Uterus (tissue), 4 donors: ENCODE results near the gene JADE2. TPM values are rescaled to one million over a fixed set of nuclear protein-coding genes. Genes with fewer than 3 reads are reported as not detected.

Experiments
- DNase-seq, 2 donors: peaks; one replicate each; pipeline ENCODE4 v3.0.0-alpha.2; 2019 to 2020
- H3K27ac ChIP-seq, 2 donors: fragments of 200-600 bp; sonication (generic); 1 replicate in 1 of 2; 2 replicates in 1 of 2; pipeline ENCODE4 v1.5.1; 2016 to 2018
- H3K27me3 ChIP-seq, 2 donors: fragments of 200-600 bp; sonication (generic); one replicate each; pipeline ENCODE4 v1.5.1; 2018 to 2019; ENCODE audit warnings: control low read depth in 1 of 2
- H3K36me3 ChIP-seq, 2 donors: fragments of 200-600 bp; sonication (generic); one replicate each; pipeline ENCODE4 v1.5.1; 2019; ENCODE audit warnings: control low read depth in 1 of 2
- H3K4me1 ChIP-seq, 2 donors: fragments of 200-600 bp; sonication (generic); one replicate each; pipeline ENCODE4 v1.5.1; 2018 to 2019; ENCODE audit warnings: control low read depth in 1 of 2
- H3K4me3 ChIP-seq, 2 donors: fragments of 200-600 bp; sonication (generic); 1 replicate in 1 of 2; 2 replicates in 1 of 2; pipeline ENCODE4 v1.5.1; 2018 to 2019; ENCODE audit warnings: mild to moderate bottlenecking in 1 of 2
- H3K9me3 ChIP-seq, 2 donors: fragments of 200-600 bp; sonication (generic); one replicate each; pipeline ENCODE4 v1.5.1; 2019; ENCODE audit warnings: control low read depth in 1 of 2
- CTCF ChIP-seq, 4 experiments: fragments of 200-600 bp in 2 of 4; fragments of 450-650 bp in 2 of 4; sonication (generic) in 2 of 4; IDR thresholded peaks; one replicate each; pipeline ENCODE4 v1.5.1; 2016 to 2019; ENCODE audit warnings: antibody characterized with exemption in 4 of 4, mild to moderate bottlenecking in 2 of 4, moderate library complexity in 1 of 4
- POLR2A ChIP-seq, 2 donors: fragments of 450-650 bp; IDR thresholded peaks; one replicate each; pipeline ENCODE4 v1.6.1; 2016; ENCODE audit warnings: antibody characterized with exemption in 2 of 2, mild to moderate bottlenecking in 1 of 2, moderate library complexity in 1 of 2
- intact Hi-C: fragments of 100-400 bp; cut with DNase I; formaldehyde crosslinking; loops from one replicate; pipeline ENCODE4 v1.15.1; 2023; ENCODE audit warnings: low total_unique reads
- total RNA-seq, 4 donors: library from RNA; depleted of rRNA in 3 of 4; stranded (reverse); fragments of >200 nt in 3 of 4; gene quantifications; one replicate each; pipeline versions ENCODE4 v1.1.0 to v1.2.4, GENCODE V29; 2014 to 2023
- donor health status: DM: yes; HTN: yes; CAD: no.

The JADE2 gene
- 10 to 100 TPM; 15.8 to 95.8 (median 16.7) TPM for total RNA-seq

GRCh38 chr5:134524826-134525682, at the start of gene JADE2:
Gene JADE2, plus strand, starts transcription at chr5:134525670. Its CDS starts 10,188 bp downstream, at chr5:134535858.
- TF ChIP-seq CTCF (IDR thresholded peaks at IDR 0.05) (no peak), POLR2A (IDR thresholded peaks at IDR 0.05) (peak; percentile 22 to 58)
- Histone ChIP-seq H3K36me3 (no peaks in the 10 kb centered on the region), H3K27me3 (no peaks in the 10 kb centered on the region), H3K27ac (peak within 1 kb of the TSS; percentile 93 to 97), H3K9me3 (no peaks in the 10 kb centered on the region), H3K4me3 (peak within 1 kb of the TSS; percentile 62 to 80), H3K4me1 (peaks cover 0 to 4% of the 10 kb centered on the region in 2 donors)
- DNase-seq = peak; percentile 77 to 81
- intact Hi-C loops = loop anchor here (2.0 to 5.0 kb wide), 3 partner anchors 58 to 153 kb away; partner anchors contain the start of genes CDKN2AIPNL and UBE2B

- no peak for TF ChIP-seq POLR2A (IDR thresholded peaks at IDR 0.05)
- no peak for TF ChIP-seq CTCF (IDR thresholded peaks at IDR 0.05)
- no peaks in the 10 kb centered on the region for H3K4me1 ChIP-seq
- no peaks in the 10 kb centered on the region for H3K36me3 ChIP-seq
- no peak overlapping the region for H3K27ac ChIP-seq
- H3K27me3 ChIP-seq = no peaks in the 10 kb centered on the region
- H3K9me3 ChIP-seq = no peaks in the 10 kb centered on the region
- DNase-seq = no peak
- intact Hi-C loops = no loop called here
- H3K4me3 ChIP-seq = no peak overlapping the region
These were observed 47.8 kb upstream of the JADE2 start for GRCh38 chr5:134477462-134478245.

GRCh38 chr5:134479839-134480238, 45.6 kb upstream of the JADE2 start:
- intact Hi-C loops = no loop called here
- H3K36me3 ChIP-seq = no peaks in the 10 kb centered on the region
- no peak overlapping the region for H3K27ac ChIP-seq
- DNase-seq = no peak
- H3K27me3 ChIP-seq = no peaks in the 10 kb centered on the region
- H3K9me3 ChIP-seq = no peaks in the 10 kb centered on the region
- TF ChIP-seq POLR2A (IDR thresholded peaks at IDR 0.05) (no peak), CTCF (IDR thresholded peaks at IDR 0.05) (no peak)
- H3K4me1 ChIP-seq = no peaks in the 10 kb centered on the region
- H3K4me3 ChIP-seq = no peak overlapping the region

- TF ChIP-seq POLR2A (IDR thresholded peaks at IDR 0.05) = no peak
- no peak for TF ChIP-seq CTCF (IDR thresholded peaks at IDR 0.05)
- intact Hi-C loops = no loop called here
- no peaks in the 10 kb centered on the region for H3K9me3 ChIP-seq
- no peak overlapping the region for H3K4me3 ChIP-seq
- H3K27me3 ChIP-seq = no peaks in the 10 kb centered on the region
- no peak overlapping the region for H3K27ac ChIP-seq
- H3K36me3 ChIP-seq = no peaks in the 10 kb centered on the region
- no peaks in the 10 kb centered on the region for H3K4me1 ChIP-seq
- no peak for DNase-seq
These were observed 36.1 kb upstream of the JADE2 start for GRCh38 chr5:134489227-134489944.
